ENCODE results near the gene HCN3.
"Not testable (repeated sequence)": the region's sequence is repeated elsewhere in the genome, so short reads cannot be mapped to it uniquely, and the experiment has no call there.

HCN3 gene

DNA sequence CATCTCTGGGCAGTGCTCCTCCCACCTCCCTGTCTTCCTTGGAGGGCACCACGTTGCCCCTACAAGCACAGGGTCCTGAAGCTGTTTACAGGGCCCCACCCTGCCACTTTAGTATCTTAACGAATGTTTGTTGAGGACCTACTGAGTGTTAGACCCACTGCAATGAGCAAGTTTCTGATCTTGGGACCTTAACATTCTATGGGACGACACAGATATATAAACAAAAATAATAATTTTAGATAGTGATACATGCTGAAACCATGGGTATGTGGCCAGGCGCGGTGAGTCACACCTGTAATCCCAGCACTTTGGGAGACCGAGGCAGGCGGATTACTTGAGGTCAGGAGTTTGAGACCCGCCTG lies 32.1 kb upstream of the HCN3 start:
- FAIRE-seq: no peak
- no peak for DNase-seq (ENCODE audit: insufficient read length)
- no peak for TF ChIP-seq TAF1 (IDR thresholded peaks at IDR 0.05; ENCODE audit: borderline replicate concordance, low read depth, low read length)
- no peak for TF ChIP-seq POLR2A (IDR thresholded peaks at IDR 0.05; ENCODE audit: low read depth, low read length)
- no peak for TF ChIP-seq POLR2AphosphoS5 (IDR thresholded peaks at IDR 0.05; ENCODE audit: low read depth, low read length)

DNA sequence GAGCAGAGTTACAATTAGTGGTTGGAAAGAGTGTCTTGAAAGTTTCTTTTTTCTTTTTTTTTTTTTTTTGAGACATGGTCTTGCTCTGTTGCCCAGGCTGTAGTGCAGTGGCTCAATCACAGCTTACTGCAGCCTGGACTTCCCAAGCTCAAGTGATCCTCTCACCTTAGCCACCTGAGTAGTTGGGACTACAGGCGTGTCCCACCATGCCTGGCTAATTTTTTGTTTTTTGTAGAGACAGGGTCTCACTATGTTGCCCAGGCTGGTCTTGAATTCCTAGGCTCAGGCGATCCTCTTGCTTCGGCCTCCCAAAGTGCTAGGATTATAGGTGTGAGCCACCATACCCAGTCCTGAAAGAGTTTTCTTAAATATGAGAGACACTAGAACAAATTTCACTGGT lies 30.5 kb upstream of the HCN3 start:
- not testable (repeated sequence) for FAIRE-seq; DNase-seq (ENCODE audit: insufficient read length)

DNA sequence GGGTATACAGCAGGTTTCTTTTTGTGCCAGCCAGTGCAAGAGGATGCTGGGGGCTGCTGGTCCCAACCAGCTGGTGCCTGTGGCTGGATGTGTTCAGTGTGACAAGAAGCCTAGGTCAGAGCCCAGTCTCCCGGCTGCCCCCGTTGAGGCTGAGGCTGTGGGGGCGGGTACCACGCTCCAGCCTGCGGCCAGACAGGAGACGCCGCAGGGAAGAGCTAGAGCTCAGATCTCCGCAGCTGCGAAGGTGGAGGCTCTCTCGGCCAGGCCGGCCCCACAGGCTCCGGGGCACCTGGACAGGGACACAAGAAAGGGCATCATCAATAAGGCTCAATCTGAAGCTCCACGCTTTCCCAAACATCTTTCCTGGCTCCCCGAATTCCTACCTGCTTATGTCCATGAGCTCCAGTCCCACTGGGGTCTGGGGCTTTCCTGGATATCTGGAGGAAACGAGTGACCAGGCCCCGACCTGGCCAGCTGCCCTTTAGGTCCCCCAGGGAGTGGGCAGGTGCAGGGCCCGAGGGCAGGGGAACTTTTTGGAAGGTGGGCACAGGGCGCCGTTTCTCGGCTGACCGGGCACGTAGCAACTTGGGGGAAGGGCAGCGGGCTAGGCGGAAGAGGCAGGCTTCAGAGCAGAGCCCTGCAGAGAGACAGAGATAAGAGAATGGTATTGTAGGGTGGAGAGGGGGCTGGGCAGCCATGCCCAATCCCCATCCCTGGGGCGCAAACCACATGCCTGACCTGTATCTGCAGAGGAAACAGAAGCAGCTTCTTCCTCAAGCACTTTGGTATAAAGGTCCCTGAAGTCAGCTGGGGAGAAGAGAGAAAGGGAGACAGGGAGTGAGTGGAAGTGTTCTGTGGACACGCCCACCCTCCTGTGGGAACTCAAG lies 29.4 kb upstream of the HCN3 start:
- DNase-seq (ENCODE audit: insufficient read length) (no peak), FAIRE-seq (no peak)
- TF ChIP-seq POLR2AphosphoS5 (IDR thresholded peaks at IDR 0.05; ENCODE audit: low read depth, low read length): no peak
- no peak for TF ChIP-seq POLR2A (IDR thresholded peaks at IDR 0.05; ENCODE audit: low read depth, low read length)
- no peak for TF ChIP-seq TAF1 (IDR thresholded peaks at IDR 0.05; ENCODE audit: borderline replicate concordance, low read depth, low read length)

DNA sequence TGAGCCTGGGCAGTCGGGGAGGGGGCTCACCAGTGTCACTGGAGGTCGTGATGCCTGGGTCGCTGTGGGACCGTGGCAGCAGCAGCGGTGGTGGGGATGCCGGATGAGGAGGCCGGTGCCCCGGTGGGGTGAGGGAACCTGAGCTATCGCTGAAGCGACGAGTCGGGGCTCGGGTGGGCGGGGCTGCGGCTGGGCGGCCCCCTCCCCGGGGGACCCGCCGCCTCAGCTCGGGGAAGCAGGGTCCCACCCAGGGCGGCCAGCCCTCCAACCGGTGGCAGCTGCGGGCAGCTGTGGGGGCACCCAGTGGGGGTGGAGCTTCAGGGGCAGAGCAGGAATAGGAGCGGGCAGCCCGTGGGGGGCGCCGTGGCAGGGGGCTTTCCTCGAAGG lies 27.0 kb upstream of the HCN3 start:
- FAIRE-seq: no peak
- TF ChIP-seq POLR2AphosphoS5 (IDR thresholded peaks at IDR 0.05; ENCODE audit: low read depth, low read length): no peak
- no peak for TF ChIP-seq TAF1 (IDR thresholded peaks at IDR 0.05; ENCODE audit: borderline replicate concordance, low read depth, low read length)
- TF ChIP-seq POLR2A (IDR thresholded peaks at IDR 0.05; ENCODE audit: low read depth, low read length): no peak
- DNase-seq (ENCODE audit: insufficient read length): no peak

DNA sequence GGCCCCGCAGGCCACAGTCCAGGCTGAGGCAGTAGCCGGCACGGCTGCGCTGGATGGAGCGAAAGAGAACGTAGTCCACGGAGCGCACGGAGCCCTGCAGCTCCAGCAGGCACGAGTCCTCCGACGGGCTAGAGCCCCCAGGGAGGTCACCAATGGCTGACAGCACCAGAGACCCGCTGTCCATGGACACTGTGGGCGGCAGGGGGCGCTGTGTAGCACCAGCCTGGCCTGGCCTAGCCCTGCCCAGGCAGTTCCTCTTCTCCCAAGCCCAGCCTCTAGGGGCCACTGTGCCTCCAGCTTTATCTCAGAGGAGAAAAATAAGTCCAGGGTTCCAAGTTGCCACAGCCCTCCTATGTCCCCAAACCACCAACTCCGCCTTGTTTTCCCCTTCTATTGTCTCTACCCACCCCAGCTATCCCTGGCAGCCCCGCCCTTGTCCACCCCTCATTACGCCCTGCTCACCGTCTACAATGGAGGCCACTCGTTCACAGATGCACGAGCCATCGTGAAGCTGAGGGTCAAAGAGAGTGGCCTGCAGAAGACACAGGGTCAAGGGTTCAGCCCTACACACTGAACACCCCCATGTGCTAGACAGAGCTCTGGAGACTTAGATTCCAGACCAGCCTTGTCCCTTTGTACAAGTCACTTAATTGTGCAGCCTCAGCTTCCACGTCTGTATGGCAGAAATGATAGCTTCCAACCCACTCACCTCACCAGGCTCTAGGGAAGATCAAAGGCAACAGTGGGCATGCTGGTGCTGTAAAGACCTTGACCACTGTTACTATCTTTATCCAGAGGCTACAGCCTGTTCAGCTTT lies 26.4 kb upstream of the HCN3 start:
- no peak for TF ChIP-seq TAF1 (IDR thresholded peaks at IDR 0.05; ENCODE audit: borderline replicate concordance, low read depth, low read length)
- no peak for TF ChIP-seq POLR2A (IDR thresholded peaks at IDR 0.05; ENCODE audit: low read depth, low read length)
- TF ChIP-seq POLR2AphosphoS5 (IDR thresholded peaks at IDR 0.05; ENCODE audit: low read depth, low read length): no peak
- DNase-seq (ENCODE audit: insufficient read length) (peak; percentile 99), FAIRE-seq (peak; percentile 95)

DNA sequence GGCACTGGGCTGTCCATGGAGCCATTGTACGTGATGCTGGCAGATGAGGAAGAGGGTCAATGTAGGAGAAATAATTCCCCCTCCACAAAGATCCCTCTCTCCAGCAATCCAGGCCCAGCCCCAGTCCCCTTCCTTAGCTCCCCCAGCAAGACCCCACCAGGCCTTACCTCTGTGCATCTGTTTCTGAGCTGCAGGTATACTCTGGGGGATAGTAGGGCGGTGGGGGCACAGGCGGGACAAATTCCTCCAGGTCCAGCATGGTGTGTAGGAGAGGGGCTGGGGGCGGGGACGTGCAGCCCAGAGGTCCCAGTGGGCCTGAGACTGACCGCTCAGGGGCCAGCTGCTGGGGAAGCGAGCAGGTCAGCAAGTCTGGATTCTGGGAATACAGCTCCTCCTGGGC lies 25.7 kb upstream of the HCN3 start:
- FAIRE-seq (no peak), DNase-seq (ENCODE audit: insufficient read length) (no peak)
- TF ChIP-seq POLR2AphosphoS5 (IDR thresholded peaks at IDR 0.05; ENCODE audit: low read depth, low read length): no peak
- TF ChIP-seq POLR2A (IDR thresholded peaks at IDR 0.05; ENCODE audit: low read depth, low read length): no peak
- TF ChIP-seq TAF1 (IDR thresholded peaks at IDR 0.05; ENCODE audit: borderline replicate concordance, low read depth, low read length): no peak

DNA sequence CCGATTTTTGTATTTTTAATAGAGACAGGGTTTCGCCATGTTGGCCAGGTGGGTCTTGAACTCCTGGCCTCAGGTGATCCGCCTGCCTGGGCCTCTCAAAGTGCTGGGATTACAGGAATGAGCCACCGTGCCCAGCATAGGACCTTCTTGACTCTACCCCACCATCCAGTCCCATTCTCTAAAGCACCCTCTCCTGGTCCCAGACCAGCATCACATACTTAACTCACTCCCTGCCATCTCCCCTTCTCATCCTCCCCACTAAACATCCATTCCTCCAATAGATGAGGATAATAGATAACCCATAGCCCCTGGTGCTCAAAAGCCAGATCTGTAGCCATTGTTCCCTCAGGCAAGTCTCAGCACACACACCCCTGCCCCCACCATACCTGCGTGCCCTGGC lies 24.1 kb upstream of the HCN3 start:
- DNase-seq (ENCODE audit: insufficient read length) (no peak), FAIRE-seq (no peak)
- no peak for TF ChIP-seq POLR2AphosphoS5 (IDR thresholded peaks at IDR 0.05; ENCODE audit: low read depth, low read length)
- TF ChIP-seq POLR2A (IDR thresholded peaks at IDR 0.05; ENCODE audit: low read depth, low read length): no peak
- no peak for TF ChIP-seq TAF1 (IDR thresholded peaks at IDR 0.05; ENCODE audit: borderline replicate concordance, low read depth, low read length)

DNA sequence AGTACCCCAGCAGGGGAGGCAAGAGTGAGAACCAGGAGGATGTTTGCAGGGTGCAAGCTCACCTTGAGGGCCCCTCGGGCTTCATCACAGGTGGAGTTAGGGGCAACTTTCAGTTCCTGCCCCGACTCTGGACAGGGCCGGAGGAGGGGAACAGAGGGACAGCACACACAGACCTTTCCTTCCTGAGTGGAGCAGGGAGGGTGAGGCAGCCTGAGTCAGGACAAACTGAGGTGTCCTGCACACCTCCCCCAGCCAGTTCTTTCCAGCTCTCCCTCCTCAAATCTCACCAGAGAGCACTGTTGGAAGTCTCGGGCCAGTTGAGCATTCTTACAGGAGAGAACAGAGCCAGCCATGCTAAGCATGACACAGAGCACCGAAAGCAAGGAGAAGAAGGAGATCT lies 23.5 kb upstream of the HCN3 start:
- no peak for TF ChIP-seq POLR2AphosphoS5 (IDR thresholded peaks at IDR 0.05; ENCODE audit: low read depth, low read length)
- no peak for TF ChIP-seq POLR2A (IDR thresholded peaks at IDR 0.05; ENCODE audit: low read depth, low read length)
- TF ChIP-seq TAF1 (IDR thresholded peaks at IDR 0.05; ENCODE audit: borderline replicate concordance, low read depth, low read length): no peak
- no peak for FAIRE-seq
- DNase-seq (ENCODE audit: insufficient read length): no peak

DNA sequence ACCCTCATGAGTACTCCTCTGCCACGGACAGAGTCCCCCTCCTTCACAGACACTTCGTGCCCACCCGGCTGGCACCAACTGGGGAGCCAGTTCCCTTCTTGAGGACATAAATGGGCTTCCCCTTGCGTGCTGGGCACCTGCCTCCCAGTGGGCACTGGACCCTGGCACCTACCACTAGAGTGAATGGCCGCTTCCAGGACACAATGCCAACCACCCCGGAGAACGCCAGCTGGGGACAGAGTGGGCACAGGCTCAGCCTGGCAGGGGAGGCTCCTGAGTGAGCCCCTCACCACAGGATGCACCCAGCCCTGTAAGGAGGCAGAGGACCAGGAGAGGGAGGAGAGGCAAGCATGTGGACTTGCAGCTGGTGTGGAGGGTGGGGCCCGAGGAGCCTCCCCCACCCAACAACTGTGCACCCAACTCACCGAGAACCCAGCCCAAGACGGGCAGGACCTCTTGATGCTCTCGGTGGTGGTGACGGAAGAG lies 23.0 kb upstream of the HCN3 start:
- DNase-seq (ENCODE audit: insufficient read length): no peak
- TF ChIP-seq TAF1 (IDR thresholded peaks at IDR 0.05; ENCODE audit: borderline replicate concordance, low read depth, low read length): no peak
- no peak for TF ChIP-seq POLR2AphosphoS5 (IDR thresholded peaks at IDR 0.05; ENCODE audit: low read depth, low read length)
- no peak for TF ChIP-seq POLR2A (IDR thresholded peaks at IDR 0.05; ENCODE audit: low read depth, low read length)
- no peak for FAIRE-seq

DNA sequence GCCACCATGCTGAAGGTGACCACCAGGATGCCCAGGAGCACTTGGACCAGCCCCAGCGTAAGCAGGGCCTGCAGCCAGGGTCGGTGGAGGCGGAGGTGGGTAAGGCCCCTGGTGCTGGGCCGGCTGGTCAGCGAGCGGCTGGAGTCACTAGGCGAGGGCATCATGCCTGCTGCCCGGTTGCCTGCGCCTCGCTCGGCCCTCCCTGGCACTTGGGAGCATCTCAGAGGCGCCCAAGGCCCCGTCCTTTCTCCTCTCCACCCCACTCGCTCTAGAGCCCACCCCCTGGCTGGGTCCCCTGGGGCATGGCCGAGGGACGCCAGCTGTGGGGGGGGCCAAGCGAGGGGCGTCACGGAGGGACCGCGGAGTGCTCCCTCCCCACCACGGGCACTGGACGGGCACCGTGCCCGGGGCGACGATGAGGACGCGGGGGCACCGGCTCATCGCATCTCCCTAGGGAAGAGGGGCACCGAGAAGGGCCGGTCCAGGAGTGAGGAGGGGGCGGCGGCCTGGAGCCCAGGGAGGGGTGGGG lies 22.5 kb upstream of the HCN3 start:
- TF ChIP-seq TAF1 (IDR thresholded peaks at IDR 0.05; ENCODE audit: borderline replicate concordance, low read depth, low read length) (no peak), POLR2A (IDR thresholded peaks at IDR 0.05; ENCODE audit: low read depth, low read length) (no peak), POLR2AphosphoS5 (IDR thresholded peaks at IDR 0.05; ENCODE audit: low read depth, low read length) (no peak)
- no peak for FAIRE-seq
- DNase-seq (ENCODE audit: insufficient read length): peak; percentile 43

DNA sequence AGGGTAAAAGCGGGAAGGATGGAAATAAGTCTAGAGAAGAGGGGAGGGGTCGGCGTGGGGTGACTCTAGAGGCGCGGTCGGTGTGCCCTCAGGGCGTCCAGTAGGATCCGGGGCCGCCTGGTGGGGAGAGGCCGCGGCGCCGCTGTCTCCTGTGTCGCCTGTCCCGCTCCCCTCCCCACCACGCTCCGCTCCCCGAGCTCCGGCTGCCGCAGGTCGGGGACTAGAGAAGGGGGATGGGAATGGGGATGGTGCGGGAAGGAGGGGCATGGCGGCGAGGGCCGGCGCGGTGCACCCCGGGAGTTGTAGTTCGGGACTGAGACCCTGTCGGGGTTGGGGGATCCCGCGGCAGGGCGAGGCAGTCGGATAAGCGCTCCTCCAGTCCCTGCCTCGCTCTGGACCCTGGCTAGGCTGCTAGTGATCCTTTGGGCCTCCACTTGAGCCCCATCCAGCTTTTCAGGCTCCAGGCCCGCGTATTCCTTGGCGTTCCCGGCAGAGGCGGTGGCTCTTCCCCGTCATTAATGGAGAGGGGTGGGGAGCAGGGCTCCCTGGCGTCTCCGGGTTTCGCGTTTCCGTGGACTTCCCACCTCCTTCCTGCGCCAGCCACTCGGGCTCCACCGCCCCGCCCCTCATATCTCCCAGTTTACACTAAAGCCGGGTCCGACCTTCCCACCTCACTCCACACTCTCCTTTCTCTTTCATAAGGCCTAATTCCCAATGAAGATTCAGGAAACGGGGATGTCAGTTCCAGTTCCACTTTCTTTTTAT lies 21.8 kb upstream of the HCN3 start, which contains the start of gene ENTREP3:
TSS of gene ENTREP3 (minus strand) at position 241 of the 765 bp plus-strand sequence. CDS start 606 bp downstream, outside the sequence.
- DNase-seq (ENCODE audit: insufficient read length) (peak; percentile 97), FAIRE-seq (peak; percentile 94)
- peak; percentile 42; the same call in 1 of the 2 replicates for TF ChIP-seq POLR2AphosphoS5 (IDR thresholded peaks at IDR 0.05; ENCODE audit: low read depth, low read length)
- no peak for TF ChIP-seq TAF1 (IDR thresholded peaks at IDR 0.05; ENCODE audit: borderline replicate concordance, low read depth, low read length)
- peak; percentile 57; the same call in 1 of the 2 replicates for TF ChIP-seq POLR2A (IDR thresholded peaks at IDR 0.05; ENCODE audit: low read depth, low read length)

All from GM12892 (cell line).